Panc1 (cell line): ENCODE measurements around the gene IMMT.

ENCODE experiments used
- CTCF ChIP-seq: fragments of 450-650 bp; IDR thresholded peaks from 2 replicates; pipeline ENCODE4 v1.5.1; 2017; ENCODE audit warnings: mild to moderate bottlenecking
- REST ChIP-seq, 2 experiments: IDR thresholded peaks; 2 replicates each; pipeline ENCODE4 v1.6.1; 2011 to 2012; ENCODE audit warnings: low read depth in 2 of 2, control low read depth in 1 of 2, low read length in 1 of 2, mild to moderate bottlenecking in 1 of 2, moderate library complexity in 1 of 2; ENCODE audit not compliant: insufficient read depth in 1 of 2

GRCh38 chr2:86139981-86140380 is 55.3 kb downstream of the IMMT start:
- TF ChIP-seq CTCF (no peak), REST (IDR thresholded peaks at IDR 0.05; ENCODE audit: insufficient read depth in 1 of 2, low read depth in 2 of 2, low read length in 1 of 2) (no peak)
